OCI-LY3 (cell line): ENCODE results near the gene SMCO2.

Experiments used
- CTCF ChIP-seq: fragments of 200-600, 300-600 bp; sonication (generic); IDR thresholded peaks from 2 replicates; pipeline ENCODE4 v1.5.1; 2014; ENCODE audit warnings: antibody characterized with exemption, low read length, low read depth
- EZH2phosphoT487 ChIP-seq: fragments of 200-600 bp; shearing (Covaris generic); IDR thresholded peaks from 2 replicates; pipeline ENCODE4 v1.6.1; 2018; ENCODE audit warnings: antibody characterized with exemption, mixed run types, low read depth

GRCh38 chr12:27551172-27551840 is 104.8 kb downstream of the SMCO2 start:
- no peak for TF ChIP-seq CTCF
- no peak for TF ChIP-seq EZH2phosphoT487
